GM04504 (cell line): Measurements from ENCODE around the gene MIGA1.
A peak's percentile ranks its signal among the peaks of the same experiment; 100 is the strongest.

Source experiments
- DNase-seq: peaks from one replicate; pipeline ENCODE4 v3.0.0-alpha.2; 2012; ENCODE audit warnings: low read depth

Gene MIGA1

GRCh38 chr1:77925518-77925917 is 146.1 kb downstream of the MIGA1 start:
- peak; percentile 48 for DNase-seq

- DNase-seq: no peak
Observed at GRCh38 chr1:77925956-77926355, 146.5 kb downstream of the MIGA1 start.

GRCh38 chr1:77926561-77927357 is 147.3 kb downstream of the MIGA1 start:
- DNase-seq: no peak

- DNase-seq: no peak
Observed at GRCh38 chr1:77927414-77927813, 148.0 kb downstream of the MIGA1 start.
